Tibial nerve (tissue), 4 donors: ENCODE data around the gene ANKFN1. TPM values are rescaled to one million over a fixed set of nuclear protein-coding genes. Genes with fewer than 3 reads are reported as not detected.

Experiments used
- DNase-seq, 2 donors: peaks; one replicate each; pipeline ENCODE4 v3.0.0-alpha.2; 2019; ENCODE audit warnings: low spot score in 2 of 2
- H3K27ac ChIP-seq, 4 donors: fragments of 200-600 bp; sonication (generic) in 3 of 4; one replicate each; pipeline ENCODE4 v1.5.1; 2017 to 2019; ENCODE audit warnings: mild to moderate bottlenecking in 1 of 4
- H3K27me3 ChIP-seq, 2 donors: fragments of 200-600 bp; sonication (generic) in 1 of 2; one replicate each; pipeline versions ENCODE4 v1.5.1 to v1.6.0; 2017 to 2019
- H3K36me3 ChIP-seq, 3 donors: fragments of 200-600 bp; sonication (generic); one replicate each; pipeline ENCODE4 v1.5.1; 2018 to 2019
- H3K4me1 ChIP-seq, 4 donors: fragments of 200-600 bp; sonication (generic) in 3 of 4; one replicate each; pipeline ENCODE4 v1.5.1; 2017 to 2019
- H3K4me3 ChIP-seq, 4 donors: fragments of 200-600 bp; sonication (generic) in 3 of 4; one replicate each; pipeline ENCODE4 v1.5.1; 2017 to 2019; ENCODE audit warnings: mild to moderate bottlenecking in 1 of 4, moderate library complexity in 1 of 4
- H3K9me3 ChIP-seq, 4 donors: fragments of 200-600 bp; sonication (generic) in 3 of 4; one replicate each; pipeline ENCODE4 v1.5.1; 2017 to 2019
- EP300 ChIP-seq, 2 donors: sonication (generic); formaldehyde crosslinking; IDR thresholded peaks; one replicate each; pipeline ENCODE4 v1.6.1; 2017; ENCODE audit warnings: antibody characterized with exemption in 2 of 2, mild to moderate bottlenecking in 1 of 2
- POLR2A ChIP-seq, 2 donors: fragments of 450-650 bp; IDR thresholded peaks; one replicate each; pipeline ENCODE4 v1.6.1; 2017; ENCODE audit warnings: antibody characterized with exemption in 2 of 2, mild to moderate bottlenecking in 2 of 2, moderate library complexity in 2 of 2
- WGBS, 2 donors: methylation state at CpG; one replicate each; pipeline ENCODE4 v1.1.5; 2018; 5-methylcytosine and 5-hydroxymethylcytosine counted together
- total RNA-seq, 4 donors: library from RNA; depleted of rRNA; stranded (reverse); fragments of >200 nt; gene quantifications; one replicate each; pipeline ENCODE4 v1.1.0, GENCODE V29; 2016
- TF ChIP-seq, protein P1 (sequence below), 5 experiments: fragments of 200-600 bp in 3 of 5; fragments of 450-650 bp in 2 of 5; sonication (generic) in 3 of 5; IDR thresholded peaks; one replicate each; pipeline ENCODE4 v1.5.1; 2016 to 2019; ENCODE audit warnings: antibody characterized with exemption in 5 of 5, mild to moderate bottlenecking in 3 of 5, moderate library complexity in 2 of 5

Gene ANKFN1
- total RNA-seq, 4 donors from 2014 or later, result 0.63 to 6.5 (median 2.1) TPM; not detected in 1

DNA sequence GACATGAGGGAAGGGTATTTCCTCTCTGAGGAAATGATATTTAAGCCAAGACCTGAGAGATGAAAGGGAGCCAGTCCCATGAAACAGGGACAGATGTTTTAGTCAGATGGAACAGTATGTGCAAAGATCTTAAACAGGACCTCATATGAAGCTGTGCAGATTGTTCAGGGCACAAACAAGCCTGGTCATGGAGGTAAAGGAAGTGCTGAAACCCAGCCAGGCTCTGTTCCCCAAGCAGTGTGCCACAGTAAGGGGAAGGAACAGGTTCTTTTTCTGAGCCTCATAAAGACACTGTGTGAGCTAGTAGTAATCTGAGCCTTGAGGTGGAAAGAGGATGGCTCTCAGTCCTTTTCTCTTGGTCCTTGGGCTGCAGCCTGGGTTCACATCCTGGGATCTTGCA, 159.9 kb downstream of the ANKFN1 start:
- H3K27ac ChIP-seq, result no peak overlapping the region
- no peak for DNase-seq
- no peak for TF ChIP-seq POLR2A (IDR thresholded peaks at IDR 0.05)
- TF ChIP-seq, protein P1, sequence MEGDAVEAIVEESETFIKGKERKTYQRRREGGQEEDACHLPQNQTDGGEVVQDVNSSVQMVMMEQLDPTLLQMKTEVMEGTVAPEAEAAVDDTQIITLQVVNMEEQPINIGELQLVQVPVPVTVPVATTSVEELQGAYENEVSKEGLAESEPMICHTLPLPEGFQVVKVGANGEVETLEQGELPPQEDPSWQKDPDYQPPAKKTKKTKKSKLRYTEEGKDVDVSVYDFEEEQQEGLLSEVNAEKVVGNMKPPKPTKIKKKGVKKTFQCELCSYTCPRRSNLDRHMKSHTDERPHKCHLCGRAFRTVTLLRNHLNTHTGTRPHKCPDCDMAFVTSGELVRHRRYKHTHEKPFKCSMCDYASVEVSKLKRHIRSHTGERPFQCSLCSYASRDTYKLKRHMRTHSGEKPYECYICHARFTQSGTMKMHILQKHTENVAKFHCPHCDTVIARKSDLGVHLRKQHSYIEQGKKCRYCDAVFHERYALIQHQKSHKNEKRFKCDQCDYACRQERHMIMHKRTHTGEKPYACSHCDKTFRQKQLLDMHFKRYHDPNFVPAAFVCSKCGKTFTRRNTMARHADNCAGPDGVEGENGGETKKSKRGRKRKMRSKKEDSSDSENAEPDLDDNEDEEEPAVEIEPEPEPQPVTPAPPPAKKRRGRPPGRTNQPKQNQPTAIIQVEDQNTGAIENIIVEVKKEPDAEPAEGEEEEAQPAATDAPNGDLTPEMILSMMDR (IDR thresholded peaks at IDR 0.05), result no peak
- TF ChIP-seq EP300 (IDR thresholded peaks at IDR 0.05), result no peak

DNA sequence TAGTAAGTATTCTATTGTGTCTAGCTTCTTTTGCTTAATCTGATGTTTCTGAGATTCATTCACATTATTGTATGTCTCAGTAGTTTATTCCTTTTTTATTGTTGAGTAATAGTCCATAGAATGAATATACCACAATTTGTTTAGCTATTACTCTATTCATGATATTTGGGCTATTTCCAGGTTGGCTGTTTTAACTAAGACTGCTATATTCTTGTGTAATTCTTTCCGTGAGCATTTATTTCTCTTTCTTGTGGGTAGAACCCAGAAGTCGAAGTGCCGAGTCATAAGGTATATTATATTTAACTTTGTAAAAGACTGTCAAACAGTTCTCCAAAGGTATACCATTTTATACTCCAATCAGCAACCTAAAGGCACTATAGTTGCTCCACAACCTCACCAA, 160.8 kb downstream of the ANKFN1 start:
- no peak for TF ChIP-seq POLR2A (IDR thresholded peaks at IDR 0.05)
- TF ChIP-seq, protein P1 (IDR thresholded peaks at IDR 0.05), result no peak
- no peak for TF ChIP-seq EP300 (IDR thresholded peaks at IDR 0.05)
- Histone ChIP-seq H3K4me1 (no peaks in the 10 kb centered on the region), H3K27ac (no peak overlapping the region), H3K36me3 (no peaks in the 10 kb centered on the region), H3K4me3 (no peak overlapping the region), H3K9me3 (no peaks in the 10 kb centered on the region), H3K27me3 (no peaks in the 10 kb centered on the region)
- 74 to 77% methylated on average over 3 of the region's 3 CpGs for WGBS, 2 donors
- DNase-seq, result no peak

More for the DNA sequence above, 159.9 kb downstream of the ANKFN1 start:
- Histone ChIP-seq H3K4me3 (no peak overlapping the region), H3K27me3 (no peaks in the 10 kb centered on the region), H3K9me3 (no peaks in the 10 kb centered on the region), H3K36me3 (no peaks in the 10 kb centered on the region), H3K4me1 (no peaks in the 10 kb centered on the region)

DNA sequence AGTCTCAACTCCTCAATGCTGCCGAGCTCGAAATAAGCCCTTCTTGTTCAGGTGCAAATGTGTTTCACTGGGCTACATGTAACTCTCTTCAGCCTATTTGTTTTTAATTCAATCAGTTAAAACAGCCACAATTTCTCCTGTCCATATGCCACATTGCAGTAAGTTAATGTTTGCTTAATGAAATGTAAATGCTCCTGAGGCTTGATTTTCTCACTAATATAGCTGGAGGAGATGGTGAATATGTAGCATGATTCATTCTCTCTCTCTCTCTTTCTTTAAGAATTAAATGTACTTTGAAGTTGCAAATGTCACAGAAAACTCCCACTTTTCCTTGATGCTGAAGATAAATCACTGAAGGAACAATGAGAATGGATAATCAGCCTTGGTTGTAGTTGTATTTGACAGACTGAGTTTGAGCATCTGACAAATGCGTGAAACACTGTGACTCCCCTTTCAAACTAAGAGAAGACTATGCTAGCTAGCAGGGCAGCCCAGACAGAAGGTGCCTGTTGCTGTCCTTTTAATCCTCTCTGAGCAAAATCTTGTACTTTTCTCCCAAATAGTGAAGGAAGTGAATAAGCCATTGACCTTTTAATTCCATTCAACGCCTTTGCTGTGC, 161.8 kb downstream of the ANKFN1 start:
- DNase-seq, result no peak
- TF ChIP-seq, protein P1 (IDR thresholded peaks at IDR 0.05), result no peak
- no peak for TF ChIP-seq EP300 (IDR thresholded peaks at IDR 0.05)
- no peak for TF ChIP-seq POLR2A (IDR thresholded peaks at IDR 0.05)
- H3K4me1 ChIP-seq, result peaks cover 0 to 4% (median 0%) of the 10 kb centered on the region in 4 donors
- H3K27ac ChIP-seq, result no peak overlapping the region
- H3K36me3 ChIP-seq, result no peaks in the 10 kb centered on the region
- WGBS, 2 donors, result 75% methylated on average over 4 of the region's 4 CpGs
- no peaks in the 10 kb centered on the region for H3K9me3 ChIP-seq
- no peaks in the 10 kb centered on the region for H3K27me3 ChIP-seq
- H3K4me3 ChIP-seq, result no peak overlapping the region

DNA sequence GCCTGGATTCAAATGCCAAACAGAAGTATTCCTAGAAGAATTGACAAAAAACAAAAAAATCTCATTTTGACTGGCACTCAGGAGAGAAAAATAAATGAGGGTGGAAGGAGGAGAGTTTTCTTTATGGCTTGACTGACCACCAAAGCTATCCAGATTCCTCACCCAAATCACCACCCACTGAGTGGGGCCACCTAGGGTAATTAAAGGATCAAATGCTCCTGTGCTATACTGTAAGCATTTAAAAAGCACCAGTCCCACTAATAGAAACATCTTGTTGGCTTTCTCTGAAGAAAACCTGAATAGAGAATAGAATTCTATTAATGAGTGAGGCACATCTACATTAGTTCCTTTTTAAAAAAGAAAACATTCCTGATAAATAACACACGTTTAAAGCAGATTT, 163.3 kb downstream of the ANKFN1 start:
- WGBS, 2 donors, result 61% methylated on average over 1 of the region's 1 CpG
- Histone ChIP-seq H3K9me3 (no peaks in the 10 kb centered on the region), H3K27ac (no peak overlapping the region), H3K36me3 (no peaks in the 10 kb centered on the region), H3K4me3 (no peak overlapping the region), H3K4me1 (peaks cover 0 to 19% (median 0%) of the 10 kb centered on the region in 4 donors), H3K27me3 (no peaks in the 10 kb centered on the region)
- TF ChIP-seq, protein P1 (IDR thresholded peaks at IDR 0.05), result no peak
- TF ChIP-seq POLR2A (IDR thresholded peaks at IDR 0.05) (no peak), EP300 (IDR thresholded peaks at IDR 0.05) (no peak)
- no peak for DNase-seq

DNA sequence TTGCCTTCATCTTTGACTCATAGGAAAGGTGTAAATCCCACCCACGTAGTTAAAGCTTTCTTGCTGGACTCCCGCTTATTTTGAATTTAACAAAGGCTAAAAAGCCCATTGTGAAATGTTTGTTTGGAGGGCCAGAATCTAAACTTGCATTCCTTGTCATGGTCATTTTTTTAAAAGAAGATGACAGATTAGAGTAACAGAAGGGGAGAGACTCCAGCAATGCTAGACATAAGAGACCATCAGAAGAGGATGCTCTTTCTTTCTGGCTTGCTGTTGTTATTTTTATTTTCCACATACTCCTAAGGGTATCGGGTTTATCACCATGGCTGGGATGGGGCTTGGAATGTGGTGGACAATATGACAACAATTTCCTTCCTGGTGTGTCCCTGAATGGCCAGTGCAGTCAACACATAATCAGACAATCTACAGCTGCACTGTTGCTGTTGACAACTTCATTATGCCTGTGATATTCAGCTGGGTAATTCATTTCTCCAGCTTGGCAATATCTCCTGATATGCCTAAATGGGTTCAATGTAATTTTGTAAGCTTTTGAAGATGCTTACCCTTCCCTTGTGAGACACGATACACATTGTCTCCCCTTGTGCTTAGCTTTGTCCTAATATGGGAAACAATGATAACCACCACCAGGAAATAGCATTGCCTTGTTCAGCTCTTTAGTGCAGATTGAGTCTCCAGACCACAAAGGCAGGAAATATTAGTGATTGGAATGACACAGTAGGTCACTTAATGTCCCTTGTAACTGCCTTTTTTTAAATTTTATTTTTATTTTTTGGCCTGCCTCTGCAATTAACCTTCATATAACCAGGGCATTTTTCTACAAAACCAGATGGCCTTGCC, 164.3 kb downstream of the ANKFN1 start:
- TF ChIP-seq, protein P1 (IDR thresholded peaks at IDR 0.05), result no peak
- TF ChIP-seq EP300 (IDR thresholded peaks at IDR 0.05) (no peak), POLR2A (IDR thresholded peaks at IDR 0.05) (no peak)
- no peak overlapping the region for H3K4me3 ChIP-seq
- H3K36me3 ChIP-seq, result no peaks in the 10 kb centered on the region
- no peaks in the 10 kb centered on the region for H3K27me3 ChIP-seq
- H3K9me3 ChIP-seq, result no peaks in the 10 kb centered on the region
- H3K4me1 ChIP-seq, result peaks cover 0 to 24% (median 0%) of the 10 kb centered on the region in 4 donors
- no peak overlapping the region for H3K27ac ChIP-seq
- 71 to 78% methylated on average over 4 of the region's 4 CpGs for WGBS, 2 donors
- no peak for DNase-seq
